AG10803 (cell line): ENCODE results near the gene ADAMTS2.

Experiments
- DNase-seq: peaks from one replicate; pipeline ENCODE4 v3.0.0; 2010; ENCODE audit warnings: low read depth
- H3K4me3 ChIP-seq: 2 replicates; pipeline ENCODE4 v1.5.1; 2011; ENCODE audit warnings: mild to moderate bottlenecking, low read length, control low read depth
- CTCF ChIP-seq: conservative IDR thresholded peaks from 2 replicates; pipeline ENCODE4 v1.5.1; 2011; ENCODE audit warnings: mild to moderate bottlenecking, low read length, control low read depth, inconsistent platforms

The ADAMTS2 gene

GRCh38 chr5:179343021-179343718 lies 2.1 kb downstream of the ADAMTS2 start:
- peak; percentile 23 for DNase-seq
- no peak for TF ChIP-seq CTCF
- H3K4me3 ChIP-seq, result peak overlapping the region; percentile 88

GRCh38 chr5:179342577-179342976 lies 2.7 kb downstream of the ADAMTS2 start:
- peak; percentile 74 for TF ChIP-seq CTCF
- DNase-seq, result peak; percentile 75
- peak overlapping the region; percentile 88 for H3K4me3 ChIP-seq

- TF ChIP-seq CTCF, result no peak
- no peak for DNase-seq
- no peak overlapping the region for H3K4me3 ChIP-seq
These were observed 4.8 kb downstream of the ADAMTS2 start for GRCh38 chr5:179340465-179340864.

- TF ChIP-seq CTCF, result no peak
- no peak for DNase-seq
- H3K4me3 ChIP-seq, result no peak overlapping the region
These were observed 5.3 kb downstream of the ADAMTS2 start for GRCh38 chr5:179339996-179340395.

GRCh38 chr5:179339081-179339480 lies 6.2 kb downstream of the ADAMTS2 start:
- no peak for DNase-seq
- H3K4me3 ChIP-seq, result no peak overlapping the region
- TF ChIP-seq CTCF, result no peak

GRCh38 chr5:179337796-179338676 lies 7.2 kb downstream of the ADAMTS2 start:
- TF ChIP-seq CTCF, result no peak

More at GRCh38 chr5:179337796-179338676, 7.2 kb downstream of the ADAMTS2 start:
- DNase-seq, result no peak
- H3K4me3 ChIP-seq, result no peak overlapping the region
